GM10847 (cell line): ENCODE data around the gene TCEAL1.

ENCODE experiments used
- POLR2A ChIP-seq: IDR thresholded peaks from 2 replicates; pipeline ENCODE4 v1.6.1; 2011; ENCODE audit not compliant: insufficient read length; ENCODE audit errors: extremely low read depth

Gene TCEAL1

DNA sequence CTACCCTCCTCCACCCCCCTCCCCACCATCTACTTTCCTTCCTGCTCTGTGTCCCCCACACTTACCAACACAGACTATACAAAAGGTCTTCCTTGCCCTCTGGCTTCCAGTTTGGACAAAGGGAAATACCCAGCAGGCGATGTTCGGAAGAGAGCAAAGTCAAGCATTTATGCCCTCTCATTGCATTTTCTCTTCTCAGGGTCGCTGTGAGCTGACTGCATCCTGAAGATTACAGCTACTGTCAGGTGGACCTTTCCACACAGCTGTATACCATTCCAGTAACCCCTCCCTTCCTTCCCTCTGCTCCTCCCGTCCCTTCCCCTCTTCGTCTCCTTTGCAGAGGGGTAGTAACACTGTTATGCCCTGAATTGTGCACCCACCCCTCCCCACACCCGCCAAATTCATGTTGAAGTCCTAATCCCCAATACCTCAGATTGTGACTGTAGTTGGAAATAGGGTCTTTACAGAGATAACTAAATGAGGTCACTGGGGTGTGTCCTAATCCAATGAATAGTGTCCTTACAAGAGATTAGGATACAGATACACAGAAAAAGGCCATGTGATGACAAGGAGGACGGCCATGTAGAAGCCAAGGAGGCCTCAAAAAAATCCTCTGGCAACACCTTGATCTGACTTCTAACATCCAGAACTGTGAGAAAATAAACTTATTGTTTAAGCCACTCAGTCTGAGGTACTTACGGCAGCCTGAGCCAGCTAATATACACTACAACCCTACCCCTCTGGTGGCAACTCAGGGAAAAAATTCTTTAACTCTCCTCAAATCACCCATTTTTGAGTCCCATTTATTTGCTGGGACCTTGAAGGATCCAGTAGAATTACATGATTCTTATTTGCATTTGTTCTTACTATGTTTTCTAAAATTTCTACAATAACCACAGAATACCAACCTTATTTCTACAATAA is 46.0 kb downstream of the TCEAL1 start:
- no peak for TF ChIP-seq POLR2A

- TF ChIP-seq POLR2A: no peak
Observed at GRCh38 chrX:103678199-103678993, 49.6 kb downstream of the TCEAL1 start.
